ENCODE results near the gene PPFIA4.

The PPFIA4 gene

GRCh38 chr1:203054642-203055041 is 28.4 kb downstream of the PPFIA4 start:
- Histone ChIP-seq H3K27ac (no peak overlapping the region), H3K4me3 (no peak overlapping the region)
- no peak for DNase-seq (ENCODE audit: low spot score)
- no peak for TF ChIP-seq CTCF (IDR thresholded peaks at IDR 0.05)

- Histone ChIP-seq H3K27ac (no peak overlapping the region), H3K4me3 (no peak overlapping the region)
- no peak for DNase-seq (ENCODE audit: low spot score)
- no peak for TF ChIP-seq CTCF (IDR thresholded peaks at IDR 0.05)
These were observed 29.0 kb downstream of the PPFIA4 start for GRCh38 chr1:203055161-203055799.

GRCh38 chr1:203056012-203056411 is 29.7 kb downstream of the PPFIA4 start:
- no peak for DNase-seq (ENCODE audit: low spot score)
- no peak for TF ChIP-seq CTCF (IDR thresholded peaks at IDR 0.05)
- Histone ChIP-seq H3K4me3 (no peak overlapping the region), H3K27ac (no peak overlapping the region)

- no peak for TF ChIP-seq CTCF (IDR thresholded peaks at IDR 0.05)
- no peak overlapping the region for H3K27ac ChIP-seq
These were observed 30.2 kb downstream of the PPFIA4 start for GRCh38 chr1:203056516-203056915.

GRCh38 chr1:203057911-203058675 is 31.8 kb downstream of the PPFIA4 start:
- DNase-seq (ENCODE audit: low spot score): no peak
- Histone ChIP-seq H3K27ac (no peak overlapping the region), H3K4me3 (no peak overlapping the region)
- no peak for TF ChIP-seq CTCF (IDR thresholded peaks at IDR 0.05)

More at GRCh38 chr1:203056516-203056915, 30.2 kb downstream of the PPFIA4 start:
- no peak for DNase-seq (ENCODE audit: low spot score)
- no peak overlapping the region for H3K4me3 ChIP-seq

- no peak for DNase-seq (ENCODE audit: low spot score)
- Histone ChIP-seq H3K4me3 (no peak overlapping the region), H3K27ac (no peak overlapping the region)
- TF ChIP-seq CTCF (IDR thresholded peaks at IDR 0.05): no peak
These were observed 32.3 kb downstream of the PPFIA4 start for GRCh38 chr1:203058676-203058935.

GRCh38 chr1:203059485-203059884 is 33.2 kb downstream of the PPFIA4 start:
- no peak for TF ChIP-seq CTCF (IDR thresholded peaks at IDR 0.05)
- Histone ChIP-seq H3K27ac (no peak overlapping the region), H3K4me3 (no peak overlapping the region)
- no peak for DNase-seq (ENCODE audit: low spot score)
